ENCODE data around the gene KCND2.

KCND2 gene

GRCh38 chr7:120254845-120255244 lies 18.1 kb upstream of the KCND2 start:
- no peak for TF ChIP-seq CTCF (IDR thresholded peaks at IDR 0.05; ENCODE audit: low read depth, low read length)
- TF ChIP-seq MYC (IDR thresholded peaks at IDR 0.05; ENCODE audit: low read depth, low read length), result no peak
- no peak for TF ChIP-seq MAX (IDR thresholded peaks at IDR 0.05; ENCODE audit: low read depth, low read length)
- TF ChIP-seq POLR2A (IDR thresholded peaks at IDR 0.05; ENCODE audit: extremely low read depth, insufficient read length), result no peak

GRCh38 chr7:120256344-120257070 lies 16.5 kb upstream of the KCND2 start:
- TF ChIP-seq POLR2A (IDR thresholded peaks at IDR 0.05; ENCODE audit: extremely low read depth, insufficient read length) (no peak), CTCF (IDR thresholded peaks at IDR 0.05; ENCODE audit: low read depth, low read length) (no peak), MAX (IDR thresholded peaks at IDR 0.05; ENCODE audit: low read depth, low read length) (no peak), MYC (IDR thresholded peaks at IDR 0.05; ENCODE audit: low read depth, low read length) (no peak)
- DNase-seq (ENCODE audit: low read depth), result no peak
- no peak overlapping the region for H3K4me3 ChIP-seq (ENCODE audit: low read depth, low read length)

More at GRCh38 chr7:120254845-120255244, 18.1 kb upstream of the KCND2 start:
- DNase-seq (ENCODE audit: low read depth), result no peak
- H3K4me3 ChIP-seq (ENCODE audit: low read depth, low read length), result no peak overlapping the region

DNA sequence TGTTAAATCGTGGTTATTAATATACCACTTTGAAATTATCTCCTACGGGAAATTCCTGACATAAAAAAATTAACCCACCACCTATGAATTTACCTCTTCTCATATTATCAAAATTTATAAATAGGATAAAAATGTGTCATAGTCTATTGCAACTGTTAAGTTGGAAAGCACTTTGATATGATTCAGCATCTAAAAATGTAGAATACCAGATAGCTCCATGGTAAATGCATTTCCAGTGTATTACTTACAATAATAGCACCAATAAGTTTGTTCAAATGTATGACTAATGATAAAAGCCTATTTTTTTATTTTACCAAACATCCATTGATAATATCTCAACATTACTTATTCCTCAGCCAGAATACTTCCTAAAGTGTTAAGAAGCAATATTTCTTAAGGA lies 13.6 kb upstream of the KCND2 start:
- no peak for DNase-seq (ENCODE audit: low read depth)
- TF ChIP-seq MAX (IDR thresholded peaks at IDR 0.05; ENCODE audit: low read depth, low read length), result no peak
- no peak for TF ChIP-seq CTCF (IDR thresholded peaks at IDR 0.05; ENCODE audit: low read depth, low read length)
- no peak for TF ChIP-seq MYC (IDR thresholded peaks at IDR 0.05; ENCODE audit: low read depth, low read length)
- TF ChIP-seq POLR2A (IDR thresholded peaks at IDR 0.05; ENCODE audit: extremely low read depth, insufficient read length), result no peak
- H3K4me3 ChIP-seq (ENCODE audit: low read depth, low read length), result no peak overlapping the region

- no peak overlapping the region for H3K4me3 ChIP-seq (ENCODE audit: low read depth, low read length)
- TF ChIP-seq POLR2A (IDR thresholded peaks at IDR 0.05; ENCODE audit: extremely low read depth, insufficient read length) (no peak), MAX (IDR thresholded peaks at IDR 0.05; ENCODE audit: low read depth, low read length) (no peak), MYC (IDR thresholded peaks at IDR 0.05; ENCODE audit: low read depth, low read length) (no peak), CTCF (IDR thresholded peaks at IDR 0.05; ENCODE audit: low read depth, low read length) (no peak)
- DNase-seq (ENCODE audit: low read depth), result no peak
Observed at GRCh38 chr7:120260111-120260510, 12.9 kb upstream of the KCND2 start.

GRCh38 chr7:120272261-120272660 lies 714 bp upstream of the KCND2 start:
- no peak overlapping the region for H3K4me3 ChIP-seq (ENCODE audit: low read depth, low read length)
- TF ChIP-seq POLR2A (IDR thresholded peaks at IDR 0.05; ENCODE audit: extremely low read depth, insufficient read length), result no peak
- no peak for TF ChIP-seq MAX (IDR thresholded peaks at IDR 0.05; ENCODE audit: low read depth, low read length)
- peak; percentile 80 for TF ChIP-seq CTCF (IDR thresholded peaks at IDR 0.05; ENCODE audit: low read depth, low read length)
- no peak for TF ChIP-seq MYC (IDR thresholded peaks at IDR 0.05; ENCODE audit: low read depth, low read length)
- peak; percentile 68 for DNase-seq (ENCODE audit: low read depth)

Data from NB4 (cell line).